Endodermal cell (in vitro differentiated cells): ENCODE measurements around the gene SYF2. TPM values are rescaled to one million over a fixed set of nuclear protein-coding genes. Genes with fewer than 3 reads are reported as not detected.

ENCODE experiments used
- DNase-seq: peaks from one replicate; pipeline ENCODE4 v3.0.0-alpha.2; 2017
- H3K27ac ChIP-seq: 2 replicates; pipeline ENCODE4 v1.5.1; 2013; ENCODE audit warnings: mild to moderate bottlenecking, low read depth, low read length, moderate library complexity
- H3K27me3 ChIP-seq: 2 replicates; pipeline ENCODE4 v1.6.1; 2013; ENCODE audit warnings: mild to moderate bottlenecking, low read length, moderate library complexity; ENCODE audit not compliant: insufficient read depth, control insufficient read depth, poor library complexity, severe bottlenecking
- H3K36me3 ChIP-seq: 2 replicates; pipeline ENCODE4 v1.7.0; 2013; ENCODE audit warnings: mild to moderate bottlenecking, low read length, moderate library complexity; ENCODE audit not compliant: control insufficient read depth, insufficient read depth
- H3K4me1 ChIP-seq: one replicate; pipeline ENCODE4 v1.7.0; 2013; ENCODE audit warnings: low read length; ENCODE audit not compliant: control insufficient read depth, insufficient read depth
- H3K4me3 ChIP-seq: 2 replicates; pipeline ENCODE4 v1.5.1; 2013; ENCODE audit warnings: mild to moderate bottlenecking, low read length, moderate library complexity
- H3K9ac ChIP-seq: 2 replicates; pipeline ENCODE4 v1.6.1; 2013; ENCODE audit warnings: mild to moderate bottlenecking, low read length, moderate library complexity; ENCODE audit not compliant: poor library complexity, severe bottlenecking; ENCODE audit errors: extremely low read depth
- H3K9me3 ChIP-seq: 2 replicates; pipeline ENCODE4 v1.6.1; 2013; ENCODE audit warnings: mild to moderate bottlenecking, low read length, moderate library complexity; ENCODE audit not compliant: control insufficient read depth
- H3K27ac Mint-ChIP-seq: 2 replicates; pipeline ENCODE4 v1.8.0; 2020; ENCODE audit warnings: mixed read lengths
- H3K27me3 Mint-ChIP-seq: 2 replicates; pipeline ENCODE4 v1.8.0; 2021; ENCODE audit warnings: mild to moderate bottlenecking, mixed read lengths; ENCODE audit not compliant: insufficient read depth
- H3K36me3 Mint-ChIP-seq: 2 replicates; pipeline ENCODE4 v1.8.0; 2020; ENCODE audit warnings: low read depth, mixed read lengths
- H3K4me1 Mint-ChIP-seq: 2 replicates; pipeline ENCODE4 v1.8.0; 2020; ENCODE audit warnings: mixed read lengths
- H3K4me3 Mint-ChIP-seq: 2 replicates; pipeline ENCODE4 v1.8.0; 2020; ENCODE audit warnings: mild to moderate bottlenecking, moderate library complexity, mixed read lengths
- H3K9me3 Mint-ChIP-seq: 2 replicates; pipeline ENCODE4 v1.8.0; 2020; ENCODE audit warnings: mild to moderate bottlenecking, mixed read lengths
- WGBS, 2 experiments: methylation state at CpG; one replicate each; pipeline versions ENCODE4 v1.1.5 to v1.1.7; 2013; ENCODE audit warnings: missing lambda C conversion rate in 2 of 2, mixed read lengths in 1 of 2; ENCODE audit not compliant: insufficient coverage in 1 of 2, insufficient read length in 1 of 2; 5-methylcytosine and 5-hydroxymethylcytosine counted together
- total RNA-seq, 2 donors: library from RNA; stranded (reverse); fragmentation: NEBNext Ultra II Directional in 1 of 2; extraction: Animal tissue kit (Norgen Biotek cat#: 25700) in 1 of 2; gene quantifications; 2 replicates in 1 of 2; 3 replicates in 1 of 2; pipeline ENCODE4 v1.2.1, GENCODE V29; 2021
- TF ChIP-seq, protein P1 (sequence below): fragments of 200-600 bp; sonication (generic); conservative IDR thresholded peaks from 2 replicates; pipeline ENCODE4 v1.5.0; 2021; ENCODE audit warnings: antibody characterized with exemption, mild to moderate bottlenecking

The SYF2 gene
- total RNA-seq, 2 donors from 2014 or later: 36.4 to 38.0 TPM

DNA sequence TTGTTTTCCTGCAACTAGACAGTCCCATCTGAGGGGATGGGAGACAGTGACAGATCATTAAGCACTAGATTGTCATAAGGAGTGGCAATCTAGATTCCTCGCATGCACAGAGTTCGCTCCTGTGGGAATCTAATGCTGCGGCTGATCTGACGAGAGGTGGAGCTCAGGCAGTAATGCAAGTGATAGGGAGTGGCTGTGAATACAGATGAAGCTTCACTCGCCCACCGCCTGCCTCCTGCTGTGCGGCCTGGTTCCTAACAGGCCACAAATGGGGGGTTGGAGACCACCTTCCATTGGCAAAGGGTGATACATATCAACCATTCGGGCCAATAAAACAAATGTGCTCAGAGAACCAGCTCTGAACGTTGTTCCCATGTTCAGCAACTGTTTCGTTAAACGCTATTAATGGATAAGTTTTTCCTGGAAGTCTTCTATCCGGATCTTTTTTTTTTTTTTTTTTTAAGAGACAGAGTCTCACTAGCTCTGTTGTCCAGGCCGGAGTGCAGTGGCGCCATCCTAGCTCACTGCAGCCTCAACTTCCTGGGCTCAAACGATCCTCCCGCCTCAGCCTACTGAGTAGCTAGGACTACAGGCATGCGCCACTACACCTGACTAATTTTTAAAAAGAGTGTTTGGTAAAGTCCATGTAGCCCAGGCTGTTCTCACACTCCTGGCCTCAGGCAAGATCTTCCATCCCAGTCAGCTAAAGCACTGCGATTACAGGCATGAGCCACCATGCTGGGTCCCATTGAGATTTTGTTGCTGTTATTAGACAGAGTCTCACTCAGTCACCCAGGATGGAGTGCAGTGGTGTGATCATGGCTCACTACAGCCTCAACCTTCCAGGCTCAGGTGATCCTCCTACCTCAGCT is 23.6 kb upstream of the SYF2 start:
- Mint-ChIP-seq H3K36me3 (no peaks in the 10 kb centered on the region), H3K4me1 (peaks cover 18% of the 10 kb centered on the region), H3K4me3 (no peak overlapping the region), H3K27me3 (no peaks in the 10 kb centered on the region), H3K9me3 (no peaks in the 10 kb centered on the region), H3K27ac (peak overlapping the region; percentile 9)
- no peak overlapping the region for H3K27ac ChIP-seq
- no peaks in the 10 kb centered on the region for H3K27me3 ChIP-seq
- 86 to 89% methylated on average over 14 to 18 of the region's 18 CpGs for WGBS, 2 experiments
- peak; percentile 62 for DNase-seq
- TF ChIP-seq, protein P1, sequence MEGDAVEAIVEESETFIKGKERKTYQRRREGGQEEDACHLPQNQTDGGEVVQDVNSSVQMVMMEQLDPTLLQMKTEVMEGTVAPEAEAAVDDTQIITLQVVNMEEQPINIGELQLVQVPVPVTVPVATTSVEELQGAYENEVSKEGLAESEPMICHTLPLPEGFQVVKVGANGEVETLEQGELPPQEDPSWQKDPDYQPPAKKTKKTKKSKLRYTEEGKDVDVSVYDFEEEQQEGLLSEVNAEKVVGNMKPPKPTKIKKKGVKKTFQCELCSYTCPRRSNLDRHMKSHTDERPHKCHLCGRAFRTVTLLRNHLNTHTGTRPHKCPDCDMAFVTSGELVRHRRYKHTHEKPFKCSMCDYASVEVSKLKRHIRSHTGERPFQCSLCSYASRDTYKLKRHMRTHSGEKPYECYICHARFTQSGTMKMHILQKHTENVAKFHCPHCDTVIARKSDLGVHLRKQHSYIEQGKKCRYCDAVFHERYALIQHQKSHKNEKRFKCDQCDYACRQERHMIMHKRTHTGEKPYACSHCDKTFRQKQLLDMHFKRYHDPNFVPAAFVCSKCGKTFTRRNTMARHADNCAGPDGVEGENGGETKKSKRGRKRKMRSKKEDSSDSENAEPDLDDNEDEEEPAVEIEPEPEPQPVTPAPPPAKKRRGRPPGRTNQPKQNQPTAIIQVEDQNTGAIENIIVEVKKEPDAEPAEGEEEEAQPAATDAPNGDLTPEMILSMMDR: no peak
- no peak overlapping the region for H3K9ac ChIP-seq
- H3K4me1 ChIP-seq: peaks cover 7% of the 10 kb centered on the region
- H3K36me3 ChIP-seq: no peaks in the 10 kb centered on the region
- no peak overlapping the region for H3K4me3 ChIP-seq
- no peaks in the 10 kb centered on the region for H3K9me3 ChIP-seq

DNA sequence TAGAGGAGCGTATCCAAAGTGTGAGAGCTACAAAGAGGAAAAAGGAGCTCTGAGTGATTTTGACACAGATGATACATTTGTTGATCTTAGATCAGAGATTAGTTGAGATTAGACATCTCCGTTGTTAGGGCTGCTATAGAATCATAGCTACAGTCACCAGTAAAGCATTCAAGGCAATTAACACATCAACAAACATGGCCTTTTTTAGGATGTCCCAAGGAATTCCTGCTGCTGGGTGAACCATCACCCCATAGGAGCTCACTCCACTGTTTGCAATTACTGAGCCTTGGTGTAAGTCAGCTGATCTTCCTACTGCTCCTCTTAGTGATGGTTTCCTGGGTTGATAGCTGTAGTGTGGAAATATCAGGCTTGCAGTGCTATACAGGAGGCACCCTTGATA is 21.6 kb upstream of the SYF2 start:
- no peak overlapping the region for H3K9ac ChIP-seq
- DNase-seq: peak; percentile 70
- Mint-ChIP-seq H3K27me3 (no peaks in the 10 kb centered on the region), H3K27ac (peak overlapping the region; percentile 73), H3K4me1 (peaks cover 27% of the 10 kb centered on the region), H3K9me3 (no peaks in the 10 kb centered on the region), H3K36me3 (no peaks in the 10 kb centered on the region), H3K4me3 (no peak overlapping the region)
- TF ChIP-seq, protein P1: no peak
- no peaks in the 10 kb centered on the region for H3K36me3 ChIP-seq
- no peaks in the 10 kb centered on the region for H3K27me3 ChIP-seq
- no peak overlapping the region for H3K27ac ChIP-seq
- WGBS, 2 experiments: 32% methylated on average over 2 of the region's 2 CpGs; no CpG with 5 or more reads in 1 of the 2 experiments
- no peaks in the 10 kb centered on the region for H3K9me3 ChIP-seq
- peaks cover 11% of the 10 kb centered on the region for H3K4me1 ChIP-seq
- H3K4me3 ChIP-seq: no peak overlapping the region

DNA sequence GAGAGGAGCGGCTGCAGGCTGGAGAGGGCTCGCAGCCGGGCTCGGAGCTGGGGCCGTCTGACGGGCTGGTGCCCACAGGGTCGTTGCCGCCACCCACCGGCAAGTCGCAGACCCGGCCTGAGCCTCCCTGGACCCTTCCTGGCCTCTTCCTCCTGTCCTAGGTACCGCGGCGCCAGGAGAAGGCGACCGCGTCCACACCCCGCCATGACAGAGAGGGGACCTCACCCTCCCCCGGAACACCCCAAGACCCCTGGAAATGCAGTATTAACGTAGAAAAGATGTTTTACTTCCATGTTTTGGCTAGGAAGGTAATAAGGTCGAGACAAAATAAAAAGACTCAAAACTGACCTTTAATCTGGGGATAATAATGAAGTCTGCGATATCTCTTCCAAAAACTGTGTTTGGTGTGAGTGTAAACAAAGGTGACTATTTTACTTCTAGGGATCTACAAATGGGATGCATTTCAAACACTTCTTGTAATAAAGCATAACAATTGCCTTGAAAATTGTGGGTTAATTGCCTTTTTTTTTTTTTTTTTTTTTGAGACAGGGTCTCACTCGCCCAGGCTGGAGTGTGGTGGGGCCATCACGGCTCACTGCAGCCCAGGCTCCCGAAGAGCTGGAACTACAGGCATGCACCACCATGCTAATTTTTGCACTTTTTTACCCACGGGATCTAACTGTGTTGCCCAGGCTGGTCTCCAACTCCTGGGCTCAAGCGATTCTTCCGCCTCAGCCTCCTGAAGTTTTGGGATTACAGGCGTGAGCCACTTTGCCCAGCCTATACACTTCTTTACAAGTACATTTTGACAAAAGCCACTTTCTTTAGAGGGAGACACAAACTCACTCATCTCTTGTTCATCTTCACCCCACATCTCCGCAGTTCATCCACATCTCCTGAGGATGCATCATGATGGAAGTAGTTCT is 15.8 kb upstream of the SYF2 start:
- Histone ChIP-seq H3K27ac (peak overlapping the region; percentile 54), H3K4me1 (peaks cover 4% of the 10 kb centered on the region), H3K9ac (peak overlapping the region; percentile 28), H3K4me3 (peak overlapping the region; percentile 100), H3K27me3 (no peaks in the 10 kb centered on the region), H3K36me3 (peaks cover 35% of the 10 kb centered on the region), H3K9me3 (no peaks in the 10 kb centered on the region)
- no peak for DNase-seq
- no peaks in the 10 kb centered on the region for H3K27me3 Mint-ChIP-seq
- peaks cover 24% of the 10 kb centered on the region for H3K4me1 Mint-ChIP-seq
- peak overlapping the region; percentile 96 for H3K4me3 Mint-ChIP-seq
- H3K36me3 Mint-ChIP-seq: peaks cover 32% of the 10 kb centered on the region
- 27 to 72% methylated on average over 7 to 30 of the region's 30 CpGs for WGBS, 2 experiments
- peak overlapping the region; percentile 98 for H3K27ac Mint-ChIP-seq
- TF ChIP-seq, protein P1: peak; percentile 72
- H3K9me3 Mint-ChIP-seq: no peaks in the 10 kb centered on the region
